ENCODE data around the gene MT1HL1. TPM values are rescaled to one million over a fixed set of nuclear protein-coding genes. Genes with fewer than 3 reads are reported as not detected.

The MT1HL1 gene
- total and polyA plus RNA-seq, 12 donors, result not detected

DNA sequence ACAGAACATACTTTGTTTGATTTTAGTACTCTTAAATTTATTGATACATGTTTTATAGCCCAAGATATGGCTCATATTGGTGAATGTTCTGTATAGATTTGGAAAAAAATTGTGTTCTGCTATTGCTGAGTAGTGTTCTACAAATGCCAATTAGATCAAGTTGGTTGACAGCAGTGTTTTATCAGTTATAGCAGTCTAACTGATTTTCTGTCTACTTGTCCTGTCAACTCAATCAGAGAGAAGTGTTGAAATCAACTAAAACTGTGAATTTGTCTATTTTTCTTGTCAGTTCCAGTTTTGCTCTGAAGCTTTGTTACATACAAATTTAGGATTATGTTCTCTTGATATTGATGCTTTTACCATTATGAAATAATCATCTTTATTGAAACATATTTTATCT is 14.7 kb upstream of the MT1HL1 start:
- DNase-seq, result no peak
- Histone ChIP-seq H3K4me1 (replicated peaks in 1 of 2) (no peaks in the 10 kb centered on the region), H3K27me3 (no peaks in the 10 kb centered on the region), H3K4me3 (no peak overlapping the region), H3K9me3 (replicated peaks in 1 of 3) (no peaks in the 10 kb centered on the region), H3K27ac (no peak overlapping the region), H3K36me3 (replicated peaks in 1 of 2) (no peaks in the 10 kb centered on the region)
- intact Hi-C loops (cut with DNase I), result no loop called here
- TF ChIP-seq, protein P1, sequence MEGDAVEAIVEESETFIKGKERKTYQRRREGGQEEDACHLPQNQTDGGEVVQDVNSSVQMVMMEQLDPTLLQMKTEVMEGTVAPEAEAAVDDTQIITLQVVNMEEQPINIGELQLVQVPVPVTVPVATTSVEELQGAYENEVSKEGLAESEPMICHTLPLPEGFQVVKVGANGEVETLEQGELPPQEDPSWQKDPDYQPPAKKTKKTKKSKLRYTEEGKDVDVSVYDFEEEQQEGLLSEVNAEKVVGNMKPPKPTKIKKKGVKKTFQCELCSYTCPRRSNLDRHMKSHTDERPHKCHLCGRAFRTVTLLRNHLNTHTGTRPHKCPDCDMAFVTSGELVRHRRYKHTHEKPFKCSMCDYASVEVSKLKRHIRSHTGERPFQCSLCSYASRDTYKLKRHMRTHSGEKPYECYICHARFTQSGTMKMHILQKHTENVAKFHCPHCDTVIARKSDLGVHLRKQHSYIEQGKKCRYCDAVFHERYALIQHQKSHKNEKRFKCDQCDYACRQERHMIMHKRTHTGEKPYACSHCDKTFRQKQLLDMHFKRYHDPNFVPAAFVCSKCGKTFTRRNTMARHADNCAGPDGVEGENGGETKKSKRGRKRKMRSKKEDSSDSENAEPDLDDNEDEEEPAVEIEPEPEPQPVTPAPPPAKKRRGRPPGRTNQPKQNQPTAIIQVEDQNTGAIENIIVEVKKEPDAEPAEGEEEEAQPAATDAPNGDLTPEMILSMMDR (IDR thresholded peaks at IDR 0.05), result no peak
- no peak for TF ChIP-seq POLR2A (IDR thresholded peaks at IDR 0.05)

DNA sequence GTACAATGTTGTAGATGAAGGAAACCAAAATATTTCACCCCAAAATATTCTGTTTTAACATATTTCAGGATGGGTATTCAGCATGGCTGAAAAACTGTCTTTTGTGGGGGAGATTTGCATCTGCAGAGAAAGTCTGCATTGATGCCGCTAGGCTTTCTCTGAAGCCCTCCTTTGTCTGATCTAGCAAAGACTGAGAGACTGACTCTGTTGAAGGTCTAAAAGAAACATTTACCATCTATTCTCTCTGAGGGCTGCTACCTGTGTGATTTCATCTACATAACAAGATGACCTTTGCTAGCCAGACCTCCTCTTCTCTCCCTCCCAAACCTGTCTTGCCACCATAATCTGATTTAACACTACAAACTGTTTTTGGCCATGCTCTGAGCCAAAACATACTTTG is 12.4 kb upstream of the MT1HL1 start:
- H3K27me3 ChIP-seq, result no peaks in the 10 kb centered on the region
- WGBS, 4 donors, result 53 to 68% (median 61%) methylated on average over 1 of the region's 1 CpG
- no peaks in the 10 kb centered on the region for H3K9me3 ChIP-seq (replicated peaks in 1 of 3)
- TF ChIP-seq POLR2A (IDR thresholded peaks at IDR 0.05), result no peak
- TF ChIP-seq, protein P1 (IDR thresholded peaks at IDR 0.05), result no peak
- intact Hi-C loops (cut with DNase I), result no loop called here
- no peaks in the 10 kb centered on the region for H3K36me3 ChIP-seq (replicated peaks in 1 of 2)
- H3K27ac ChIP-seq, result no peak overlapping the region
- no peak for DNase-seq
- H3K4me1 ChIP-seq (replicated peaks in 1 of 2), result no peaks in the 10 kb centered on the region
- H3K4me3 ChIP-seq, result no peak overlapping the region

DNA sequence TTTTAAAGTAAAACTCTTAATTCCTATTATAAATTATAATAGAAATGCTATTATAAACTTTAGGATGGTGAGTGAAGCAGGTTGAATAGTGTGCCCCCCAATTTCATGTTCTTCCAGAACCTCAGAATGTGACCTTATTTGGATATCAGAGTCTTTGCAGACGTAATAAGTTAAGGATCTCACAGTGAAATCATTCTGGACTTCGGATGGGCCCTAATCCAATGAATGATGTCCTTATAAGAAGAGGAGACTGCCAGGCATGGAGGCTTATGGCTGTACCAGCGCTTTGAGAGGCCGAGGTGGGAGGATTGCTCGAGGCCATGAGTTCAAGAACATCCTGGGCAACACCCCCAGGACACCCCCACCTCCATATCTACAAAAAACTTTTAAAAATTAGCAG is 9.4 kb upstream of the MT1HL1 start:
- Histone ChIP-seq H3K4me3 (no peak overlapping the region), H3K9me3 (replicated peaks in 1 of 3) (no peaks in the 10 kb centered on the region), H3K4me1 (replicated peaks in 1 of 2) (no peaks in the 10 kb centered on the region), H3K27me3 (no peaks in the 10 kb centered on the region), H3K27ac (no peak overlapping the region), H3K36me3 (replicated peaks in 1 of 2) (no peaks in the 10 kb centered on the region)
- TF ChIP-seq, protein P1 (IDR thresholded peaks at IDR 0.05), result no peak
- TF ChIP-seq POLR2A (IDR thresholded peaks at IDR 0.05), result no peak
- intact Hi-C loops (cut with DNase I), result no loop called here
- WGBS, 4 donors, result 76 to 86% (median 80%) methylated on average over 5 of the region's 5 CpGs
- DNase-seq, result no peak

DNA sequence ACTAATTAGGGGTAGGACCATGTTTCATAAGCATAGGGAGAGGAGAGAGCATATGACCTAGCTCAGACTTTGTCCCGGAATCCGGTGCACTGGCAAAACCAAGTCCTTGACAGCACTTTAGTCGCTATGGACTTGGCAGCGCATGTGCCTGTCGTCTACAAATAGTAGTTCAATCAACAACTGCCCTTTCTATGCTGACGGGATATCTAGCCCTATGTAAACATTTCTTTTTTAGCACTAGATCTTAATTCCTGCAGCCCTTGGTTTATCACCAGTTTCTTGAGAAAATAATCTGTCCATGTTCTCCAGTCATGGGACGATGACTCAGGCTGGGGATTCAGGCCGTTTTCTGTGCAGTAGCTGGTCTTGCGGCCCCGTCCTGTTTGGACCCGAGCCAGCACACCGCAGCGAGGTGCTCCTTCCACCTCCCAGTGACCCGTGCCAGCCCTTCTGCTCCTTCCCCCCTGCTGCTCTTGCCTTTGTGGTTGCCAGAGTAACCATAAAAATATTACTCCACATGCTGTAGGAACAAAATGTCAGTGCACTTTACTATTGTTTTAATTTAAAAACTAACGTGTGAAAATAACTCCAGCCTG is 8.6 kb upstream of the MT1HL1 start:
- no peak for TF ChIP-seq POLR2A (IDR thresholded peaks at IDR 0.05)
- TF ChIP-seq, protein P1 (IDR thresholded peaks at IDR 0.05), result no peak
- Histone ChIP-seq H3K27ac (no peak overlapping the region), H3K27me3 (no peaks in the 10 kb centered on the region), H3K4me1 (replicated peaks in 1 of 2) (no peaks in the 10 kb centered on the region), H3K36me3 (replicated peaks in 1 of 2) (no peaks in the 10 kb centered on the region), H3K9me3 (replicated peaks in 1 of 3) (no peaks in the 10 kb centered on the region), H3K4me3 (no peak overlapping the region)
- DNase-seq, result peak in 1 of 7 donors; percentile 19
- intact Hi-C loops (cut with DNase I), result no loop called here
- WGBS, 4 donors, result 34 to 49% (median 47%) methylated on average over 13 to 15 of the region's 15 CpGs

Measured in adrenal gland (tissue), 12 donors.